OCI-LY7 (cell line): ENCODE results near the gene RRBP1. TPM values are rescaled to one million over a fixed set of nuclear protein-coding genes. Genes with fewer than 3 reads are reported as not detected.

ENCODE experiments used
- BruUV-seq: library from RNA; stranded (reverse); fragments of 400-500 nt; replicated peaks from 2 replicates; lab custom pipeline; 2021; lab: Mats Ljungman, UMichigan
- CTCF ChIA-PET: fragments of 300-600 bp; sonication (Branson Sonifier 250); formaldehyde crosslinking; loops from one replicate; lab custom pipeline; 2022; ENCODE audit warnings: antibody characterized with exemption; ENCODE audit not compliant: unreplicated experiment; lab: Charles Lee
- POLR2A ChIA-PET: fragments of 300-600 bp; sonication (Branson Sonifier 250); formaldehyde crosslinking; loops from one replicate; lab custom pipeline; 2022; ENCODE audit warnings: antibody characterized with exemption; lab: Charles Lee
- DNase-seq: peaks from one replicate; pipeline ENCODE4 v3.0.0-alpha.2; 2015; ENCODE audit warnings: low spot score
- H2AFZ ChIP-seq: fragments of 200-600 bp; sonication (generic), shearing (Covaris generic); 2 replicates; pipeline ENCODE4 v1.6.1; 2014; ENCODE audit warnings: mild to moderate bottlenecking, antibody characterized with exemption, low read length, moderate library complexity
- H3K27ac ChIP-seq: fragments of 200-600 bp; sonication (generic); 2 replicates; pipeline ENCODE4 v1.5.1; 2014; ENCODE audit warnings: mixed run types, low read depth, mild to moderate bottlenecking, moderate library complexity, low read length, inconsistent platforms; ENCODE audit not compliant: poor library complexity, severe bottlenecking
- H3K36me3 ChIP-seq: fragments of 200-600 bp; sonication (generic); 2 replicates; pipeline ENCODE4 v1.6.1; 2014; ENCODE audit warnings: mild to moderate bottlenecking, antibody characterized with exemption, low read length, moderate library complexity, mixed read lengths; ENCODE audit not compliant: insufficient read depth
- H3K4me1 ChIP-seq: fragments of 200-600 bp; sonication (generic); 2 replicates; pipeline ENCODE4 v1.5.1; 2014; ENCODE audit warnings: mild to moderate bottlenecking, low read length; ENCODE audit not compliant: insufficient read depth, poor library complexity, severe bottlenecking
- H3K4me2 ChIP-seq: fragments of 200-600 bp; sonication (generic); 2 replicates; pipeline ENCODE4 v1.6.1; 2014; ENCODE audit warnings: mild to moderate bottlenecking, low read length
- H3K4me3 ChIP-seq: fragments of 200-600 bp; sonication (generic); 2 replicates; pipeline ENCODE4 v1.5.1; 2014; ENCODE audit warnings: mild to moderate bottlenecking, low read depth, low read length; ENCODE audit not compliant: poor library complexity, severe bottlenecking
- H3K79me2 ChIP-seq: fragments of 200-600 bp; sonication (generic); 2 replicates; pipeline ENCODE4 v1.6.1; 2016; ENCODE audit warnings: low read depth, mild to moderate bottlenecking, low read length, moderate library complexity, mixed read lengths; ENCODE audit not compliant: insufficient read depth
- H3K9me2 ChIP-seq: fragments of 200-600 bp; sonication (generic); 2 replicates; pipeline ENCODE4 v1.6.1; 2016; ENCODE audit warnings: mild to moderate bottlenecking, low read length, mixed read lengths; ENCODE audit not compliant: insufficient read depth
- H3K9me3 ChIP-seq: fragments of 200-600 bp; sonication (generic); 2 replicates; pipeline ENCODE4 v1.6.1; 2014; ENCODE audit warnings: mild to moderate bottlenecking, mixed run types, low read length, mixed read lengths
- H4K20me1 ChIP-seq: fragments of 200-600 bp; sonication (generic); 2 replicates; pipeline ENCODE4 v1.6.1; 2014; ENCODE audit warnings: mild to moderate bottlenecking, antibody characterized with exemption, low read length, moderate library complexity, mixed read lengths; ENCODE audit not compliant: insufficient read depth
- EZH2phosphoT487 ChIP-seq: fragments of 200-600 bp; sonication (generic); IDR thresholded peaks from 2 replicates; pipeline ENCODE4 v1.6.1; 2018; ENCODE audit warnings: low read depth, borderline replicate concordance, mild to moderate bottlenecking, mixed run types, antibody characterized with exemption, low read length, moderate library complexity, mixed read lengths
- intact Hi-C: fragments of 100-400 bp; cut with micrococcal nuclease; formaldehyde crosslinking; loops from one replicate; pipeline ENCODE4 v1.10.0; 2022; ENCODE audit not compliant: unreplicated experiment
- total RNA-seq, 2 experiments: library from RNA; depleted of rRNA in 1 of 2; stranded (reverse); fragments of >200 nt in 1 of 2; shearing (Covaris generic) in 1 of 2; gene quantifications; 2 replicates each; pipeline ENCODE4 v1.2.3, GENCODE V29; 2014 to 2022
- TF ChIP-seq, protein P1 (sequence below): fragments of 200-600 bp; sonication (generic); conservative IDR thresholded peaks from 2 replicates; pipeline ENCODE4 v1.5.1; 2014; ENCODE audit warnings: mild to moderate bottlenecking, antibody characterized with exemption, low read length, moderate library complexity, mixed read lengths

Gene RRBP1
- total RNA-seq, 2 experiments from 2014 or later: 13.6 to 46.3 TPM

DNA sequence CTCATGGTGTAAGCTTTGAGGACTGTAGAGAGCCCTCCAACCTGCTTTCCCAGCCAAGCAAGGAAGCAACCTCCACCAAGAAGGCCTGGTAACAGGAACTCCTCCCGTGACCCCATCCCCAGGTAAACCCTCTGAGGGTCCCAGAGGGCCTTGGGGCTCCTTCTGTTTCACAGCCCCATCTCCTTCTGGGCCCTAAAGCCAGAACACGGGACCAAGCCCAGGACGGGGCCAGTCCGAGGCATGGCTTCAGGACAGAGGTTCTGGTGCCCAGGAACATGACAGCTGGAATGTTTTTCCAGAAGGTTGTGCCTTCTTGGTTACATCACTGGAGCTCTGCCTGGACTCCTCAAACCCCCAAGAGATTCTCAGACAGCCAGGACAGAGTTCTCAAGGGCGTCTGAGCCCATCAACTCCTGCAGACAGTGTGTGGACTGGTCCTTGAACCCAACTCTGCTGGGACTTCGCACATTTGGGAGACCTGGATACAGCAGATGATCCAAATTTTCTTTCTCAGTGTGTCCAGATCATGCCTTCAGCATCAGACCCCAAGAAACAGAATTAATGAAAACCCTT, 43.1 kb downstream of the RRBP1 start:
- no peak overlapping the region for H3K27ac ChIP-seq
- H3K79me2 ChIP-seq: no peaks in the 10 kb centered on the region
- BruUV-seq: no TSS peak
- no peak for DNase-seq
- ChIA-PET POLR2A (no interaction called here), CTCF (no interaction called here)
- no peaks in the 10 kb centered on the region for H4K20me1 ChIP-seq
- no peaks in the 10 kb centered on the region for H3K9me3 ChIP-seq
- no peak overlapping the region for H3K4me2 ChIP-seq
- intact Hi-C loops: no loop called here
- no peaks in the 10 kb centered on the region for H3K36me3 ChIP-seq
- no peak for TF ChIP-seq EZH2phosphoT487
- TF ChIP-seq, protein P1, sequence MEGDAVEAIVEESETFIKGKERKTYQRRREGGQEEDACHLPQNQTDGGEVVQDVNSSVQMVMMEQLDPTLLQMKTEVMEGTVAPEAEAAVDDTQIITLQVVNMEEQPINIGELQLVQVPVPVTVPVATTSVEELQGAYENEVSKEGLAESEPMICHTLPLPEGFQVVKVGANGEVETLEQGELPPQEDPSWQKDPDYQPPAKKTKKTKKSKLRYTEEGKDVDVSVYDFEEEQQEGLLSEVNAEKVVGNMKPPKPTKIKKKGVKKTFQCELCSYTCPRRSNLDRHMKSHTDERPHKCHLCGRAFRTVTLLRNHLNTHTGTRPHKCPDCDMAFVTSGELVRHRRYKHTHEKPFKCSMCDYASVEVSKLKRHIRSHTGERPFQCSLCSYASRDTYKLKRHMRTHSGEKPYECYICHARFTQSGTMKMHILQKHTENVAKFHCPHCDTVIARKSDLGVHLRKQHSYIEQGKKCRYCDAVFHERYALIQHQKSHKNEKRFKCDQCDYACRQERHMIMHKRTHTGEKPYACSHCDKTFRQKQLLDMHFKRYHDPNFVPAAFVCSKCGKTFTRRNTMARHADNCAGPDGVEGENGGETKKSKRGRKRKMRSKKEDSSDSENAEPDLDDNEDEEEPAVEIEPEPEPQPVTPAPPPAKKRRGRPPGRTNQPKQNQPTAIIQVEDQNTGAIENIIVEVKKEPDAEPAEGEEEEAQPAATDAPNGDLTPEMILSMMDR: no peak
- no peaks in the 10 kb centered on the region for H3K9me2 ChIP-seq
- H3K4me1 ChIP-seq: peaks cover 9% of the 10 kb centered on the region
- H3K4me3 ChIP-seq: no peak overlapping the region
- no peak overlapping the region for H2AFZ ChIP-seq

- Histone ChIP-seq H3K9me2 (no peaks in the 10 kb centered on the region), H2AFZ (no peak overlapping the region), H3K4me2 (no peak overlapping the region), H3K36me3 (no peaks in the 10 kb centered on the region), H3K9me3 (no peaks in the 10 kb centered on the region), H3K79me2 (no peaks in the 10 kb centered on the region), H3K27ac (no peak overlapping the region), H3K4me3 (no peak overlapping the region), H3K4me1 (peaks cover under 1% of the 10 kb centered on the region), H4K20me1 (no peaks in the 10 kb centered on the region)
- DNase-seq: no peak
- no peak for TF ChIP-seq EZH2phosphoT487
- TF ChIP-seq, protein P1: no peak
- BruUV-seq: no TSS peak
- POLR2A ChIA-PET: no interaction called here
- CTCF ChIA-PET: no interaction called here
- intact Hi-C loops: no loop called here
Measured at GRCh38 chr20:17637985-17638640, 43.9 kb downstream of the RRBP1 start.

- no peaks in the 10 kb centered on the region for H3K79me2 ChIP-seq
- H3K4me3 ChIP-seq: no peak overlapping the region
- no peaks in the 10 kb centered on the region for H3K36me3 ChIP-seq
- H3K27ac ChIP-seq: no peak overlapping the region
- H3K9me3 ChIP-seq: no peaks in the 10 kb centered on the region
- H3K9me2 ChIP-seq: no peaks in the 10 kb centered on the region
- no peaks in the 10 kb centered on the region for H4K20me1 ChIP-seq
- no peak for DNase-seq
- TF ChIP-seq, protein P1: no peak
- no peak for TF ChIP-seq EZH2phosphoT487
- intact Hi-C loops: no loop called here
- H3K4me2 ChIP-seq: no peak overlapping the region
- POLR2A ChIA-PET: no interaction called here
- no peak overlapping the region for H2AFZ ChIP-seq
- no peaks in the 10 kb centered on the region for H3K4me1 ChIP-seq
- CTCF ChIA-PET: no interaction called here
- BruUV-seq: no TSS peak
Measured at GRCh38 chr20:17637413-17637780, 44.6 kb downstream of the RRBP1 start.
